AG10803 (cell line): Measurements from ENCODE around the gene PARD3.
A peak's percentile ranks its signal among the peaks of the same experiment; 100 is the strongest.

Source experiments
- DNase-seq: peaks from one replicate; pipeline ENCODE4 v3.0.0; 2010; ENCODE audit warnings: low read depth
- H3K4me3 ChIP-seq: 2 replicates; pipeline ENCODE4 v1.5.1; 2011; ENCODE audit warnings: mild to moderate bottlenecking, low read length, control low read depth
- TF ChIP-seq, protein P1 (sequence below): conservative IDR thresholded peaks from 2 replicates; pipeline ENCODE4 v1.5.1; 2011; ENCODE audit warnings: mild to moderate bottlenecking, low read length, control low read depth, inconsistent platforms

Gene PARD3

DNA sequence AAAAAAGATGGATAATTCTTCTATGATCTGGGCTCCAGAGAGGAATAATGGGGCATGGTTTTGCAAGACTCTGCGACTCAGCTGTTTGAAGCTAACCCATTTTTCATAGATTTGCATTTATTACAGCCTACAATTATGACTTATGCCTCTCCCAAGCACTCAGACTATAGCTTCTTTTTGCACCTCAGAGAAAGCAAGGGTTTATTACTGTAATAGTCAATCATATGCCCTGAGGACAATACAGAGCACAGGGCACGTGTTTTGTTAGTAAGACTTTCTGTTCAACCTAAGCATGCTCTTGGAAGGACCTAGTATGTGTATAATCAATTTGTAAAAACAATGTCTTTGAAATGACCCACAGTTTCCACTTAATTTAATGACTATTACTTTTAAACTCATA is 221.2 kb downstream of the PARD3 start:
- TF ChIP-seq, protein P1, sequence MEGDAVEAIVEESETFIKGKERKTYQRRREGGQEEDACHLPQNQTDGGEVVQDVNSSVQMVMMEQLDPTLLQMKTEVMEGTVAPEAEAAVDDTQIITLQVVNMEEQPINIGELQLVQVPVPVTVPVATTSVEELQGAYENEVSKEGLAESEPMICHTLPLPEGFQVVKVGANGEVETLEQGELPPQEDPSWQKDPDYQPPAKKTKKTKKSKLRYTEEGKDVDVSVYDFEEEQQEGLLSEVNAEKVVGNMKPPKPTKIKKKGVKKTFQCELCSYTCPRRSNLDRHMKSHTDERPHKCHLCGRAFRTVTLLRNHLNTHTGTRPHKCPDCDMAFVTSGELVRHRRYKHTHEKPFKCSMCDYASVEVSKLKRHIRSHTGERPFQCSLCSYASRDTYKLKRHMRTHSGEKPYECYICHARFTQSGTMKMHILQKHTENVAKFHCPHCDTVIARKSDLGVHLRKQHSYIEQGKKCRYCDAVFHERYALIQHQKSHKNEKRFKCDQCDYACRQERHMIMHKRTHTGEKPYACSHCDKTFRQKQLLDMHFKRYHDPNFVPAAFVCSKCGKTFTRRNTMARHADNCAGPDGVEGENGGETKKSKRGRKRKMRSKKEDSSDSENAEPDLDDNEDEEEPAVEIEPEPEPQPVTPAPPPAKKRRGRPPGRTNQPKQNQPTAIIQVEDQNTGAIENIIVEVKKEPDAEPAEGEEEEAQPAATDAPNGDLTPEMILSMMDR = no peak
- no peak for DNase-seq
- H3K4me3 ChIP-seq = no peak overlapping the region

DNA sequence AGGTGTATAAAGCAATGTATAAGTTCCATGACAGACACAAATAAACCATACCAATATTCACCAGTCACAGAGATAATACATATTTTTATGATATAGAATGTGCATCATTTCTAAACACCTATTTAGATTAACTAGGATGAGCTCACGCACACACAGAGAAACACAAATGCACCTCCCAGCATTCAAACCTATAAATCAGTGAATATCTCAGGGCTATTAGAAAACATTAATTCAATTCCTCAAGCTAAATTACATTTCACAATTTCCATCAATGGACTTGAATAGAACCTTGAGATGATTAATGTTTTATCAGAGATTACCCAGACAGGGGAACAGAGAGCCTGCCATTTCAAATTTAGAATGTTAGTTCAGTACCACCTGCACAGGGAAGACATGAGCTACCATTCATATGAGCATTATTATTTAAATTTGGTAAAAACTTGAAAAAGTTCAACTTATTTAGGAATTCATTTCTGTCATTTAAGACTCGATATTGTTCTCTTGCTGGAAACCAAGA is 221.7 kb downstream of the PARD3 start:
- TF ChIP-seq, protein P1 = no peak
- no peak overlapping the region for H3K4me3 ChIP-seq
- DNase-seq = no peak

DNA sequence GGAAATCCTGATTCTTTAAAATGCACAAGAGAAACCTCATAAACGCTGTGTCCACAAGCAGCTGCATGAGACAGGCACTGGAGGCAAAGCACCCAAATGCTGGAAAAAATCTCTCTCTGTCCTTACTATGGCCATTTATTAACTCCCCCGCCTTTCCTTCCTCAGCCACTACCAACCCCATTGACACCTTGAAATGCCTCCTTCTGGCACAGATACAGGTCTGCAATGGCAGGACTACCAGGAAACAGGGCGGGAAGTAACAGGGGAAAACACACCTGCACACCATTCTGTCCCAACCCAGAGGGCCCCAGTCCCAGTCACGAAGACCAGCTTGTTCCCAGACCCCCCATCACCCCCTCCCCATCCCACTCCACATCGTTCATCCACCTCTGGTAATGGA is 224.3 kb downstream of the PARD3 start:
- TF ChIP-seq, protein P1 = no peak
- no peak for DNase-seq
- no peak overlapping the region for H3K4me3 ChIP-seq

DNA sequence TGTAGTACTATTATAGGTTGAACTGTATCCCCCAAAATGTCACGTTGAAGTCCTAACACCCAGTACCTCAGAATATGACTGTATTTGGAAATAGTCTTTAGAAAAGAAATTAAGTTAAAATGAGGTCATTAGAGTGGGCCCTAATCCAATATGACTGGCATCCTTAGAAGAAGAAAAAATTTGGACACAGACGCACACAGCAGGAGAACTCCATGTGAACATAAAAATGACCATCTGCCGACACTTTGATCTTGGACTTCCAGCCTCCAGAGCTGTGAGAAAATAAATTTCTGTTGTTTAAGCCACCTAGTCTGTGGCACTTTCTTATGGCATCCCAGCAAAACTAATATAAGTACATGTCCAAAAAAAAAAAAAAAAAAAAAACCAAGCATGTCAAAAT is 225.8 kb downstream of the PARD3 start:
- TF ChIP-seq, protein P1 = no peak

DNA sequence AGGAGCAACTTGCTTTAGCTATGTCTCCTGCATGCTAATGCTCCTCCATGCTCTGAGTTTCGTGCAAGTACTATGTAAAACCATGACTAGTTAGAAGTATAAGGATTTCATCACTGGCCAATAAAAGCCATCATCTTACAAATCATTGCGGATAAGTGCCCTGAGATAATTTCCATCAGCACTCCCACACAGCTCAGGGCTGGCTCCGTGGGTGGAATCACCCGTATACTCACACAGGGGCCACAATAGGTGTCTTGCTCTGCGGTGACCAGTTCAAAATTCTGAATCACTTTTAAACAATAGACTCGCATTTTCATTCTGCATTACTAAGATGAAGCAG is 227.4 kb downstream of the PARD3 start:
- TF ChIP-seq, protein P1 = no peak
- DNase-seq = no peak
- H3K4me3 ChIP-seq = no peak overlapping the region

More for the DNA sequence above, 225.8 kb downstream of the PARD3 start:
- H3K4me3 ChIP-seq = no peak overlapping the region
- DNase-seq = no peak

DNA sequence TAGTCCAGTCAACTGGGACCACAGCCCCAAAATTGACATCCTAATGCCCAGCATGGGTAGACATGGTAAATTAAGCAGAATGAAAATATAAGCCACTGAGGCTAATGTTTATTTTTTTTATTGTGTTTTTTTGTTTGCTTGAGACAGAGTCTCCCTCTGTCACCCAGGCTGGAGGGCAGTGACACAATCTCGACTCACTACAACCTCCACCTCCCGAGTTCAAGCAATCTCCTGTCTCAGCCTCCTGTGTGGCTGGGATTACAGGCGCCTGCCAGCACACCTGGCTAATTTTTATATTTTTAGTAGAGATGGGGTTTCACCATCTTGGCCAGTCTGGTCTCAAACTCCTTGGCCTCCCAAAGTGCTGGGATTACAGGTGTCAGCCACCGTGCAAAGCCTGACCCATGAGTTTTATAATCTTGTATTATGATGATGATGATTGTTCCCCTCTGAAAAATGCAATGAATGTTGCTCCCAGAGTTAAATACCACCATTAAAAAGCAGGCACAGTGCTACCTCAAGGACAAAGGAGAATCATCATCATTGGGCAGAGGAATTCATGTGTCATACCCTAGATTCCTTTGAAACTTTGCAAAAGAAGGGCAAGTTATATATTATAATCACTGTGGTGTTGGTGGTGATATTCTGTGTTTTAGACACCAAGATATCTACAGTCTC is 228.0 kb downstream of the PARD3 start:
- H3K4me3 ChIP-seq = no peak overlapping the region
- TF ChIP-seq, protein P1 = no peak
- DNase-seq = peak; percentile 26

DNA sequence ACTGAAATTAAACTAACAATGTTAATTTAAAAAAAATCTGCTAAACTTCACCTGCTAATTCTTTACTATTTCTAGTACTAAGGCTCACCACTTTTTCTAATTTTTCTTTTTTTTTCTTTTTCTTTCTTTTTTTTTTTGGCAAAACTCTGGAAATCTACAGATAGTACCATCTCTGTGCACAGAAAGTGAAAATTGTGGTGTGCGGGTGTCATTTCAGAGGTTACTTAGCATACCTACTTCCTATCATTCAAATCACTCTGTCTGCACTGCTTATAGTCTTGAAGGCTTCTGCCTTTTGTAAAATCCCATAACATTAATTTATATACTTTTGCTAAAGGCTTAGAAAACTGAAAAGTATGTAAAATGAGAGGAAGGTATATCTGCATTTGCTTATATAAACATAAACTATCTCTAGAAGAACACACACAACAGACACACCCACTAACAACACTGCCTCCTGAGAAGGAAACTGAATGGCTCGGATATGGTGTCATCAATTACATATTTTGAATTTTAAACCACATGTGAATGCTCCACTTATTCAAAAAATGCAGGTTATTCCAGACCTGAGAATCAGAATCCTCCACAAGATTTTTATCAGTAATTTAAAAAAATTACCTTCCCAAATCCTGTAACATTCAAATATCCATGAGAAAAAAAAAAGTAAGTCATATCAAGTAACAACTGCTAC is 229.5 kb downstream of the PARD3 start:
- TF ChIP-seq, protein P1 = no peak
- no peak overlapping the region for H3K4me3 ChIP-seq
- no peak for DNase-seq
